Glutamatergic neuron (in vitro differentiated cells): Measurements from ENCODE around the gene KISS1. TPM values are rescaled to one million over a fixed set of nuclear protein-coding genes. Genes with fewer than 3 reads are reported as not detected.

Experiments
- DNase-seq: peaks from one replicate; pipeline ENCODE4 v3.0.0; 2022
- H3K27ac Mint-ChIP-seq: one replicate; pipeline ENCODE4 v1.8.0; 2020; ENCODE audit warnings: mild to moderate bottlenecking, mixed read lengths, inconsistent platforms; ENCODE audit not compliant: unreplicated experiment
- H3K27me3 Mint-ChIP-seq: one replicate; pipeline ENCODE4 v1.8.0; 2020; ENCODE audit warnings: mild to moderate bottlenecking, moderate library complexity, mixed read lengths, inconsistent platforms; ENCODE audit not compliant: unreplicated experiment
- H3K36me3 Mint-ChIP-seq: one replicate; pipeline ENCODE4 v1.8.0; 2020; ENCODE audit warnings: mild to moderate bottlenecking, mixed read lengths, inconsistent platforms; ENCODE audit not compliant: unreplicated experiment
- H3K4me1 Mint-ChIP-seq: one replicate; pipeline ENCODE4 v1.8.0; 2020; ENCODE audit warnings: mild to moderate bottlenecking, low read depth, mixed read lengths, inconsistent platforms; ENCODE audit not compliant: unreplicated experiment
- H3K4me3 Mint-ChIP-seq: one replicate; pipeline ENCODE4 v1.8.0; 2020; ENCODE audit warnings: mild to moderate bottlenecking, mixed read lengths, inconsistent platforms; ENCODE audit not compliant: unreplicated experiment
- H3K9me3 Mint-ChIP-seq: one replicate; pipeline ENCODE4 v1.8.0; 2020; ENCODE audit warnings: mild to moderate bottlenecking, moderate library complexity, mixed read lengths, inconsistent platforms; ENCODE audit not compliant: unreplicated experiment
- CTCF ChIP-seq: fragments of 200-600 bp; sonication (generic); IDR thresholded peaks from one replicate; pipeline ENCODE4 v1.5.0; 2021; ENCODE audit not compliant: partially characterized antibody, unreplicated experiment
- total RNA-seq: library from RNA; stranded (reverse); fragmentation: NEBNext Ultra II Directional; extraction: Animal tissue kit (Norgen Biotek cat#: 25700); gene quantifications from one replicate; pipeline ENCODE4 v1.2.1, GENCODE V29; 2021; ENCODE audit not compliant: unreplicated experiment

The KISS1 gene
- total RNA-seq, 1 donor from 2014 or later = not detected

DNA sequence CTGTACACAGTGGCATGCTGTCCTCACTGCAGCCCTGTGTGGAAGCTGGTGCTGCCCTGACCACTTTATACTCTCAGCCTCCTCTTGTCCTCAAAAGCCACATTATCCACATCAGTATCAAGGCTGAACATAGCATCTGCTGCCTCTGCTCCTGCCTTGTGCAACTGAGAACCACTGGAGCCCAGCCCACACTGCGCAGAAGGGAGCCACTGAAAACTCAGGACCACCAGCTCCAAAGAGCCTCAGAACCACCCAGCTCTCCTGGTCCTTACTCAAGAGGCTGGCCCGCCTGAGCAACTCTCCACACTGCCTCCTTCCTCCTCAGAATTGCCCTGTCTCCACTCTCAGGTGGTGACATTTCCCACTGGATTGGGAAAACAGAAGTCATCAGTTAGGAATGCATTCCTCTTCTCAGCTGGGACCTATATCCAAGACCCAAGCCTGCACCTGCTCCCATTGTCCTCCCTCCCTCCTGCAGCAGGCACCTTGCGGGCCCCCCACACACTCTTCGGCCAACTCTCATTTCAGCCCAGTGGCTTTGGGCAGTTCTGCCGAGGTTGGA is 7.0 kb upstream of the KISS1 start:
- TF ChIP-seq CTCF = no peak
- no peak for DNase-seq
- no peaks in the 10 kb centered on the region for H3K36me3 Mint-ChIP-seq
- peaks cover 2% of the 10 kb centered on the region for H3K27me3 Mint-ChIP-seq
- H3K27ac Mint-ChIP-seq = no peak overlapping the region
- peaks cover 14% of the 10 kb centered on the region for H3K4me1 Mint-ChIP-seq
- H3K4me3 Mint-ChIP-seq = no peak overlapping the region
- H3K9me3 Mint-ChIP-seq = peaks cover 5% of the 10 kb centered on the region

DNA sequence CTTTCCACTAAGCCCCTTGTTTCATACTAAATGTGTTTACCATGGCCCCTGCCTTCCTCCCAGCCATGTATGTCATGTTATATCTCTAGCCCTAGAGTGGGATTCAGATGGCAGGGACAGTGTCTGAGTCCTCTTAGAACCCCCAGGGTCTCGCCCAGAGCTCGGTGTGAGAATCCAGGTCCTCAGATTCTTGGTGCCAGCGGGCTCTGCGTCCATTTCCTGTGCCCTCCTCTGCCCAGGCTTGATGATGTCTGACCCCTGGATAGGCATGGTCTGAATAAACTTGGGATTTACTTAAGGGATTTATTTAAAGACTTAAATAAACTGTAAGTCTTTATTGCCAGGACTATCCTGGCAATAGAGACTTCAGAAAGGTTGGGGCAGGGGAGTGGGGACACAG is 6.2 kb upstream of the KISS1 start:
- peaks cover 8% of the 10 kb centered on the region for H3K9me3 Mint-ChIP-seq
- H3K36me3 Mint-ChIP-seq = no peaks in the 10 kb centered on the region
- H3K27me3 Mint-ChIP-seq = peaks cover 7% of the 10 kb centered on the region
- no peak for DNase-seq
- TF ChIP-seq CTCF = no peak
- H3K4me3 Mint-ChIP-seq = no peak overlapping the region
- peaks cover 17% of the 10 kb centered on the region for H3K4me1 Mint-ChIP-seq
- no peak overlapping the region for H3K27ac Mint-ChIP-seq

DNA sequence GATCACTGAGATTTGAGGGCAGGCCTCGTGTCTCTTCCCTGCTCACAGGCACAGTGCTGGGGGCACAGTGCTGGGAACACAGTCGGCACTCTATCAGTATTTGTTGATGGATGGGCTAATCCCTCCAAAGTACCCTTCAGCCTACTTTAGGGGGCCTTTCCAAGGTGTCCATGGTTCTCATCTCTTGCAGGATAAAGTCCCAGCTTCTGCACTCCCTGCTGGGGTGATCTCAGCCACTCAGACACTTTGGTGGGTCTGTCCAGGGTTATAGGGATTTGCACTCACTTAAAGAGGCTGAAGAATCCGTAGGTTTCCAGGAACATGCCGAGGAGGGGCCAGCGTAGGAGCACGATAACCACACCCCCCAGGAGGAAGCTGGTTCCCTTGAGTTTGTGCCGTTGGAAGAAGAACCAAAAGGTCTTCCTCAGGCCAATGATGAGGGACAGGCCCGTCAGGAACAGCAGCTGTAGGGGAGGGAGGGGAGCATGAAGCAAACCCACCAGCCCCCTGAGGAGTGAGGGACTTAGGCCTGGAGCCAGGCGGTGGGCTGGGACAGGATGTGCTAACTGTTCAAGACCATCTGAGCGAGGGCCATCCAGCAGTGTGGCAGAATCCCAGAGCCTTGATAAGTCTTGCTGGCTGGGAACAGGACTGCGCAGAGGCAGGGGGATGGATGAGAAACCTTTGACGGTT is 5.2 kb upstream of the KISS1 start:
- H3K9me3 Mint-ChIP-seq = peaks cover 8% of the 10 kb centered on the region
- DNase-seq = no peak
- no peaks in the 10 kb centered on the region for H3K36me3 Mint-ChIP-seq
- no peak overlapping the region for H3K4me3 Mint-ChIP-seq
- H3K27ac Mint-ChIP-seq = no peak overlapping the region
- peaks cover 13% of the 10 kb centered on the region for H3K4me1 Mint-ChIP-seq
- peaks cover 7% of the 10 kb centered on the region for H3K27me3 Mint-ChIP-seq
- TF ChIP-seq CTCF = no peak

- TF ChIP-seq CTCF = no peak
- H3K27me3 Mint-ChIP-seq = peaks cover 14% of the 10 kb centered on the region
- H3K36me3 Mint-ChIP-seq = no peaks in the 10 kb centered on the region
- peaks cover 13% of the 10 kb centered on the region for H3K4me1 Mint-ChIP-seq
- DNase-seq = no peak
- H3K9me3 Mint-ChIP-seq = peaks cover 10% of the 10 kb centered on the region
- no peak overlapping the region for H3K27ac Mint-ChIP-seq
- no peak overlapping the region for H3K4me3 Mint-ChIP-seq
These were observed 3.3 kb upstream of the KISS1 start for GRCh38 chr1:204199579-204199978.
